Measurements from ENCODE around the gene TMBIM1. TPM values are rescaled to one million over a fixed set of nuclear protein-coding genes. Genes with fewer than 3 reads are reported as not detected.

Gene TMBIM1
- total RNA-seq, 1 experiment from 2014 or later: 23.5 TPM

GRCh38 chr2:218229851-218230250 lies 62.5 kb downstream of the TMBIM1 start (continued):
- TF ChIP-seq ZNF232 (CRISPR knock-in tag; IDR thresholded peaks at IDR 0.05) (no peak), AFF4 (CRISPR knock-in tag; IDR thresholded peaks at IDR 0.05; ENCODE audit: borderline replicate concordance) (no peak), SMAD4 (CRISPR knock-in tag; IDR thresholded peaks at IDR 0.05) (no peak), USF2 (CRISPR knock-in tag; IDR thresholded peaks at IDR 0.05) (no peak), ATF3 (CRISPR knock-in tag; conservative IDR thresholded peaks at IDR 0.05) (no peak)

- H3K4me1 Mint-ChIP-seq: no peaks in the 10 kb centered on the region
- no peak overlapping the region for H3K4me3 Mint-ChIP-seq
- POLR2A ChIA-PET: no interaction called here
- DNase-seq (ENCODE audit: low spot score) (no peak), ATAC-seq (no peak)
- CTCF ChIA-PET: interaction anchor here (1.5 kb wide), 1 partner anchor 60 kb away, joined by 4 read pairs; no protein-coding TSS in a partner anchor
- H3K36me3 Mint-ChIP-seq: peaks cover 77% of the 10 kb centered on the region
- TF ChIP-seq ZNF138 (CRISPR knock-in tag; conservative IDR thresholded peaks at IDR 0.05): no peak
- TF ChIP-seq ZNF232 (CRISPR knock-in tag; IDR thresholded peaks at IDR 0.05): no peak
- TF ChIP-seq MYBL2 (CRISPR knock-in tag; IDR thresholded peaks at IDR 0.05): no peak
- no peak for TF ChIP-seq E2F1 (CRISPR knock-in tag; IDR thresholded peaks at IDR 0.05)
- TF ChIP-seq OVOL2 (CRISPR knock-in tag; IDR thresholded peaks at IDR 0.05; ENCODE audit: borderline replicate concordance): no peak
- no peak for TF ChIP-seq ATF6 (CRISPR knock-in tag; IDR thresholded peaks at IDR 0.05)
- TF ChIP-seq CREM (CRISPR knock-in tag; IDR thresholded peaks at IDR 0.05): no peak
- TF ChIP-seq ARID4B (CRISPR knock-in tag; IDR thresholded peaks at IDR 0.05; ENCODE audit: borderline replicate concordance): no peak
- no peak for TF ChIP-seq RORB (CRISPR knock-in tag; IDR thresholded peaks at IDR 0.05)
- TF ChIP-seq ELF4 (CRISPR knock-in tag; IDR thresholded peaks at IDR 0.05; ENCODE audit: low read depth): no peak
- no peak for TF ChIP-seq GABPB1 (CRISPR knock-in tag; IDR thresholded peaks at IDR 0.05)
- TF ChIP-seq ETV6 (CRISPR knock-in tag; IDR thresholded peaks at IDR 0.05): no peak
- TF ChIP-seq SMAD4 (CRISPR knock-in tag; IDR thresholded peaks at IDR 0.05): no peak
- TF ChIP-seq TEAD4 (CRISPR knock-in tag; IDR thresholded peaks at IDR 0.05): no peak
- no peak for TF ChIP-seq MAX (CRISPR knock-in tag; IDR thresholded peaks at IDR 0.05)
- no peak for TF ChIP-seq IRF1 (CRISPR knock-in tag; IDR thresholded peaks at IDR 0.05)
- TF ChIP-seq TP53 (CRISPR knock-in tag; IDR thresholded peaks at IDR 0.05): no peak
- no peak for TF ChIP-seq ZNF317 (CRISPR knock-in tag; IDR thresholded peaks at IDR 0.05; ENCODE audit: borderline replicate concordance, low read depth)
- TF ChIP-seq MLX (CRISPR knock-in tag; IDR thresholded peaks at IDR 0.05): no peak
- TF ChIP-seq ZNF121 (CRISPR knock-in tag; IDR thresholded peaks at IDR 0.05): no peak
- H3K9me3 Mint-ChIP-seq: peaks cover 7% of the 10 kb centered on the region
- H3K27me3 Mint-ChIP-seq (ENCODE audit: low read depth): no peaks in the 10 kb centered on the region
- H3K27ac Mint-ChIP-seq: no peak overlapping the region
Measured at GRCh38 chr2:218229239-218229638, 63.1 kb downstream of the TMBIM1 start.

Data from WTC11 (cell line).